ENCODE measurements around the gene MAMDC4.

Gene MAMDC4

GRCh38 chr9:136849960-136850865 lies 1.9 kb upstream of the MAMDC4 start:
- DNase-seq (ENCODE audit: low read depth, low spot score) = no peak

GRCh38 chr9:136850866-136851775 lies 1.0 kb upstream of the MAMDC4 start:
- no peak for DNase-seq (ENCODE audit: low read depth, low spot score)

- DNase-seq (ENCODE audit: low read depth, low spot score) = no peak
Measured at GRCh38 chr9:136852664-136853595, 784 bp downstream of the MAMDC4 start.

- no peak for DNase-seq (ENCODE audit: low read depth, low spot score)
Measured at GRCh38 chr9:136853596-136854112, 1.5 kb downstream of the MAMDC4 start.

- no peak for DNase-seq (ENCODE audit: low read depth, low spot score)
Measured at GRCh38 chr9:136854113-136854841, 2.1 kb downstream of the MAMDC4 start.

- DNase-seq (ENCODE audit: low read depth, low spot score) = no peak
Measured at GRCh38 chr9:136854842-136855460, 2.8 kb downstream of the MAMDC4 start.

GRCh38 chr9:136855461-136856078 lies 3.4 kb downstream of the MAMDC4 start:
- no peak for DNase-seq (ENCODE audit: low read depth, low spot score)

- no peak for DNase-seq (ENCODE audit: low read depth, low spot score)
Measured at GRCh38 chr9:136856079-136856476, 3.9 kb downstream of the MAMDC4 start.

GRCh38 chr9:136856541-136857141 lies 4.5 kb downstream of the MAMDC4 start:
- no peak for DNase-seq (ENCODE audit: low read depth, low spot score)

GRCh38 chr9:136857166-136857565 lies 5.0 kb downstream of the MAMDC4 start:
- DNase-seq (ENCODE audit: low read depth, low spot score) = no peak

- no peak for DNase-seq (ENCODE audit: low read depth, low spot score)
Measured at GRCh38 chr9:136857581-136858412, 5.7 kb downstream of the MAMDC4 start.

- no peak for DNase-seq (ENCODE audit: low read depth, low spot score)
Measured at GRCh38 chr9:136858452-136858843, 6.3 kb downstream of the MAMDC4 start.

GRCh38 chr9:136858844-136859757 lies 7.0 kb downstream of the MAMDC4 start:
- no peak for DNase-seq (ENCODE audit: low read depth, low spot score)

- no peak for DNase-seq (ENCODE audit: low read depth, low spot score)
Measured at GRCh38 chr9:136860529-136860928, 8.4 kb downstream of the MAMDC4 start.

GRCh38 chr9:136860933-136861873 lies 9.1 kb downstream of the MAMDC4 start:
- DNase-seq (ENCODE audit: low read depth, low spot score) = no peak

- DNase-seq (ENCODE audit: low read depth, low spot score) = no peak
Measured at GRCh38 chr9:136861874-136862457, 9.8 kb downstream of the MAMDC4 start.
